ENCODE measurements around the gene GPR139.

Gene GPR139

GRCh38 chr16:20102021-20102420, 28.3 kb upstream of the GPR139 start:
- POLR2A ChIA-PET = no interaction called here
- no peaks in the 10 kb centered on the region for H3K9me3 ChIP-seq (ENCODE audit: control extremely low read depth in 1 of 5, control insufficient read depth in 4 of 5, insufficient read depth in 2 of 5, low read depth in 1 of 5, low read length in 4 of 5)
- peaks cover 0 to 6% (median 0%) of the 10 kb centered on the region in 5 experiments for H3K27me3 ChIP-seq (replicated peaks in 2 of 5; ENCODE audit: control insufficient read depth in 4 of 5, insufficient read depth in 5 of 5, low read length in 4 of 5)
- H3K27ac ChIP-seq (ENCODE audit: insufficient read depth in 1 of 2, low read depth in 1 of 2, low read length in 2 of 2, poor library complexity in 1 of 2, severe bottlenecking in 2 of 2) = no peak overlapping the region
- no peaks in the 10 kb centered on the region for H3K4me1 ChIP-seq (ENCODE audit: control extremely low read depth in 1 of 4, control insufficient read depth in 4 of 4, insufficient read depth in 4 of 4, low read length in 3 of 4)
- no peaks in the 10 kb centered on the region for H3K36me3 ChIP-seq (ENCODE audit: control insufficient read depth in 4 of 4, insufficient read depth in 4 of 4, low read length in 3 of 4)
- 85% methylated on average over 2 of the region's 2 CpGs for WGBS (ENCODE audit: insufficient coverage)
- no peak for DNase-seq
- CTCF ChIA-PET = no interaction called here
- no peak overlapping the region for H3K4me3 ChIP-seq (ENCODE audit: control insufficient read depth in 1 of 7, extremely low read depth in 1 of 7, insufficient read depth in 4 of 7, low read depth in 2 of 7, low read length in 6 of 7)

GRCh38 chr16:20099375-20099774, 25.7 kb upstream of the GPR139 start:
- H3K4me1 ChIP-seq (ENCODE audit: control extremely low read depth in 1 of 4, control insufficient read depth in 4 of 4, insufficient read depth in 4 of 4, low read length in 3 of 4) = no peaks in the 10 kb centered on the region
- no peak overlapping the region for H3K27ac ChIP-seq (ENCODE audit: insufficient read depth in 1 of 2, low read depth in 1 of 2, low read length in 2 of 2, poor library complexity in 1 of 2, severe bottlenecking in 2 of 2)
- DNase-seq = no peak
- ChIA-PET POLR2A (interaction anchor here (0.7 kb wide), 1 partner anchor 1100 kb away, joined by 3 read pairs; no protein-coding TSS in a partner anchor), CTCF (no interaction called here)
- H3K36me3 ChIP-seq (ENCODE audit: control insufficient read depth in 4 of 4, insufficient read depth in 4 of 4, low read length in 3 of 4) = no peaks in the 10 kb centered on the region
- WGBS (ENCODE audit: insufficient coverage) = 90% methylated on average over 1 of the region's 4 CpGs
- no peak overlapping the region for H3K4me3 ChIP-seq (ENCODE audit: control insufficient read depth in 1 of 7, extremely low read depth in 1 of 7, insufficient read depth in 4 of 7, low read depth in 2 of 7, low read length in 6 of 7)
- no peaks in the 10 kb centered on the region for H3K9me3 ChIP-seq (ENCODE audit: control extremely low read depth in 1 of 5, control insufficient read depth in 4 of 5, insufficient read depth in 2 of 5, low read depth in 1 of 5, low read length in 4 of 5)
- H3K27me3 ChIP-seq (replicated peaks in 2 of 5; ENCODE audit: control insufficient read depth in 4 of 5, insufficient read depth in 5 of 5, low read length in 4 of 5) = peaks cover 0 to 4% (median 0%) of the 10 kb centered on the region in 5 experiments

- Histone ChIP-seq H3K9me3 (ENCODE audit: control extremely low read depth in 1 of 5, control insufficient read depth in 4 of 5, insufficient read depth in 2 of 5, low read depth in 1 of 5, low read length in 4 of 5) (no peaks in the 10 kb centered on the region), H3K27me3 (replicated peaks in 2 of 5; ENCODE audit: control insufficient read depth in 4 of 5, insufficient read depth in 5 of 5, low read length in 4 of 5) (peaks cover 0 to 5% (median 0%) of the 10 kb centered on the region in 5 experiments), H3K4me3 (ENCODE audit: control insufficient read depth in 1 of 7, extremely low read depth in 1 of 7, insufficient read depth in 4 of 7, low read depth in 2 of 7, low read length in 6 of 7) (no peak overlapping the region), H3K27ac (ENCODE audit: insufficient read depth in 1 of 2, low read depth in 1 of 2, low read length in 2 of 2, poor library complexity in 1 of 2, severe bottlenecking in 2 of 2) (no peak overlapping the region), H3K4me1 (ENCODE audit: control extremely low read depth in 1 of 4, control insufficient read depth in 4 of 4, insufficient read depth in 4 of 4, low read length in 3 of 4) (no peaks in the 10 kb centered on the region), H3K36me3 (ENCODE audit: control insufficient read depth in 4 of 4, insufficient read depth in 4 of 4, low read length in 3 of 4) (no peaks in the 10 kb centered on the region)
- POLR2A ChIA-PET = interaction anchor here (0.6 kb wide), 1 partner anchor 243 kb away, joined by 3 read pairs; no protein-coding TSS in a partner anchor
- DNase-seq = no peak
- CTCF ChIA-PET = no interaction called here
- WGBS (ENCODE audit: insufficient coverage) = 80% methylated on average over 3 of the region's 3 CpGs
These were observed 20.5 kb upstream of the GPR139 start for GRCh38 chr16:20094157-20094556.

- Histone ChIP-seq H3K4me1 (ENCODE audit: control extremely low read depth in 1 of 4, control insufficient read depth in 4 of 4, insufficient read depth in 4 of 4, low read length in 3 of 4) (no peaks in the 10 kb centered on the region), H3K27ac (ENCODE audit: insufficient read depth in 1 of 2, low read depth in 1 of 2, low read length in 2 of 2, poor library complexity in 1 of 2, severe bottlenecking in 2 of 2) (no peak overlapping the region), H3K4me3 (ENCODE audit: control insufficient read depth in 1 of 7, extremely low read depth in 1 of 7, insufficient read depth in 4 of 7, low read depth in 2 of 7, low read length in 6 of 7) (no peak overlapping the region), H3K9me3 (ENCODE audit: control extremely low read depth in 1 of 5, control insufficient read depth in 4 of 5, insufficient read depth in 2 of 5, low read depth in 1 of 5, low read length in 4 of 5) (no peaks in the 10 kb centered on the region), H3K27me3 (replicated peaks in 2 of 5; ENCODE audit: control insufficient read depth in 4 of 5, insufficient read depth in 5 of 5, low read length in 4 of 5) (peaks cover 0 to 5% (median 2%) of the 10 kb centered on the region in 5 experiments), H3K36me3 (ENCODE audit: control insufficient read depth in 4 of 4, insufficient read depth in 4 of 4, low read length in 3 of 4) (no peaks in the 10 kb centered on the region)
- ChIA-PET POLR2A (no interaction called here), CTCF (no interaction called here)
- no peak for DNase-seq
- WGBS (ENCODE audit: insufficient coverage) = 50% methylated on average over 1 of the region's 3 CpGs
These were observed 15.7 kb upstream of the GPR139 start for GRCh38 chr16:20089246-20089965.

- Histone ChIP-seq H3K27me3 (replicated peaks in 2 of 5; ENCODE audit: control insufficient read depth in 4 of 5, insufficient read depth in 5 of 5, low read length in 4 of 5) (peaks cover 0 to 6% (median 4%) of the 10 kb centered on the region in 5 experiments), H3K27ac (ENCODE audit: insufficient read depth in 1 of 2, low read depth in 1 of 2, low read length in 2 of 2, poor library complexity in 1 of 2, severe bottlenecking in 2 of 2) (no peak overlapping the region), H3K4me1 (ENCODE audit: control extremely low read depth in 1 of 4, control insufficient read depth in 4 of 4, insufficient read depth in 4 of 4, low read length in 3 of 4) (no peaks in the 10 kb centered on the region), H3K36me3 (ENCODE audit: control insufficient read depth in 4 of 4, insufficient read depth in 4 of 4, low read length in 3 of 4) (no peaks in the 10 kb centered on the region), H3K4me3 (ENCODE audit: control insufficient read depth in 1 of 7, extremely low read depth in 1 of 7, insufficient read depth in 4 of 7, low read depth in 2 of 7, low read length in 6 of 7) (no peak overlapping the region), H3K9me3 (ENCODE audit: control extremely low read depth in 1 of 5, control insufficient read depth in 4 of 5, insufficient read depth in 2 of 5, low read depth in 1 of 5, low read length in 4 of 5) (no peaks in the 10 kb centered on the region)
- DNase-seq = no peak
- POLR2A ChIA-PET = no interaction called here
- CTCF ChIA-PET = no interaction called here
- WGBS (ENCODE audit: insufficient coverage) = 76% methylated on average over 6 of the region's 6 CpGs
These were observed 11.0 kb upstream of the GPR139 start for GRCh38 chr16:20084624-20085226.

GRCh38 chr16:20079106-20079505, 5.4 kb upstream of the GPR139 start:
- H3K36me3 ChIP-seq (ENCODE audit: control insufficient read depth in 4 of 4, insufficient read depth in 4 of 4, low read length in 3 of 4) = no peaks in the 10 kb centered on the region
- no peaks in the 10 kb centered on the region for H3K4me1 ChIP-seq (ENCODE audit: control extremely low read depth in 1 of 4, control insufficient read depth in 4 of 4, insufficient read depth in 4 of 4, low read length in 3 of 4)
- no peak for DNase-seq
- ChIA-PET CTCF (interaction anchor here (0.6 kb wide), 1 partner anchor 47 kb away, joined by 3 read pairs; no protein-coding TSS in a partner anchor), POLR2A (no interaction called here)
- no peak overlapping the region for H3K27ac ChIP-seq (ENCODE audit: insufficient read depth in 1 of 2, low read depth in 1 of 2, low read length in 2 of 2, poor library complexity in 1 of 2, severe bottlenecking in 2 of 2)
- 89% methylated on average over 4 of the region's 4 CpGs for WGBS (ENCODE audit: insufficient coverage)
- H3K9me3 ChIP-seq (ENCODE audit: control extremely low read depth in 1 of 5, control insufficient read depth in 4 of 5, insufficient read depth in 2 of 5, low read depth in 1 of 5, low read length in 4 of 5) = no peaks in the 10 kb centered on the region
- H3K27me3 ChIP-seq (replicated peaks in 2 of 5; ENCODE audit: control insufficient read depth in 4 of 5, insufficient read depth in 5 of 5, low read length in 4 of 5) = peaks cover 0 to 42% (median 16%) of the 10 kb centered on the region in 5 experiments
- H3K4me3 ChIP-seq (ENCODE audit: control insufficient read depth in 1 of 7, extremely low read depth in 1 of 7, insufficient read depth in 4 of 7, low read depth in 2 of 7, low read length in 6 of 7) = no peak overlapping the region

GRCh38 chr16:20075243-20075642, 1.6 kb upstream of the GPR139 start:
- peaks cover 3 to 70% (median 25%) of the 10 kb centered on the region in 5 experiments for H3K27me3 ChIP-seq (replicated peaks in 2 of 5; ENCODE audit: control insufficient read depth in 4 of 5, insufficient read depth in 5 of 5, low read length in 4 of 5)
- no peaks in the 10 kb centered on the region for H3K4me1 ChIP-seq (ENCODE audit: control extremely low read depth in 1 of 4, control insufficient read depth in 4 of 4, insufficient read depth in 4 of 4, low read length in 3 of 4)
- no peak overlapping the region for H3K4me3 ChIP-seq (ENCODE audit: control insufficient read depth in 1 of 7, extremely low read depth in 1 of 7, insufficient read depth in 4 of 7, low read depth in 2 of 7, low read length in 6 of 7)
- H3K36me3 ChIP-seq (ENCODE audit: control insufficient read depth in 4 of 4, insufficient read depth in 4 of 4, low read length in 3 of 4) = no peaks in the 10 kb centered on the region
- no peak overlapping the region for H3K27ac ChIP-seq (ENCODE audit: insufficient read depth in 1 of 2, low read depth in 1 of 2, low read length in 2 of 2, poor library complexity in 1 of 2, severe bottlenecking in 2 of 2)
- POLR2A ChIA-PET = no interaction called here
- no peaks in the 10 kb centered on the region for H3K9me3 ChIP-seq (ENCODE audit: control extremely low read depth in 1 of 5, control insufficient read depth in 4 of 5, insufficient read depth in 2 of 5, low read depth in 1 of 5, low read length in 4 of 5)
- no peak for DNase-seq
- 77% methylated on average over 4 of the region's 4 CpGs for WGBS (ENCODE audit: insufficient coverage)
- CTCF ChIA-PET = no interaction called here

Measured in common myeloid progenitor, CD34-positive (primary cell).